GM19467 (cell line): ENCODE results near the gene ANKRD34B.

Source experiments
- ATAC-seq: cut with Tn5 transposase; IDR thresholded peaks from one replicate; pipeline ENCODE4 v1.9.1; 2021; ENCODE audit warnings: mild to moderate bottlenecking, moderate library complexity; ENCODE audit not compliant: unreplicated experiment

Gene ANKRD34B

GRCh38 chr5:80573062-80573461 lies 3.0 kb upstream of the ANKRD34B start:
- ATAC-seq, result no peak

GRCh38 chr5:80569086-80569960 lies 757 bp downstream of the ANKRD34B start:
- ATAC-seq, result no peak

GRCh38 chr5:80568251-80568650 lies 1.8 kb downstream of the ANKRD34B start:
- ATAC-seq, result no peak

GRCh38 chr5:80566711-80567259 lies 3.3 kb downstream of the ANKRD34B start:
- no peak for ATAC-seq

GRCh38 chr5:80565330-80565729 lies 4.8 kb downstream of the ANKRD34B start:
- ATAC-seq, result no peak

- no peak for ATAC-seq
Measured at GRCh38 chr5:80559244-80559643, 10.8 kb downstream of the ANKRD34B start.

GRCh38 chr5:80555099-80555498 lies 15.0 kb downstream of the ANKRD34B start:
- ATAC-seq, result no peak

- ATAC-seq, result no peak
Measured at GRCh38 chr5:80554646-80555045, 15.4 kb downstream of the ANKRD34B start.

GRCh38 chr5:80541392-80541791 lies 28.7 kb downstream of the ANKRD34B start:
- no peak for ATAC-seq

- no peak for ATAC-seq
Measured at GRCh38 chr5:80540691-80541090, 29.4 kb downstream of the ANKRD34B start.

- ATAC-seq, result no peak
Measured at GRCh38 chr5:80516826-80517225, 53.3 kb downstream of the ANKRD34B start.

- ATAC-seq, result no peak
Measured at GRCh38 chr5:80509362-80509761, 60.7 kb downstream of the ANKRD34B start.

GRCh38 chr5:80508844-80509243 lies 61.2 kb downstream of the ANKRD34B start:
- ATAC-seq, result no peak

GRCh38 chr5:80507663-80508062 lies 62.4 kb downstream of the ANKRD34B start:
- no peak for ATAC-seq
